Nephron progenitor cell (in vitro differentiated cells): Measurements from ENCODE around the gene TRO.
A peak's percentile ranks its signal among the peaks of the same experiment; 100 is the strongest.

Source experiments
- DNase-seq: peaks from one replicate; pipeline ENCODE4 v3.0.0; 2021
- H3K27ac Mint-ChIP-seq: 2 replicates; pipeline ENCODE4 v1.8.0; 2021; ENCODE audit warnings: mild to moderate bottlenecking, moderate library complexity, mixed read lengths
- H3K27me3 Mint-ChIP-seq: 2 replicates; pipeline ENCODE4 v1.8.0; 2021; ENCODE audit warnings: mild to moderate bottlenecking, low read depth, mixed read lengths; ENCODE audit not compliant: poor library complexity
- H3K36me3 Mint-ChIP-seq: 2 replicates; pipeline ENCODE4 v1.8.0; 2021; ENCODE audit warnings: low read depth, mixed read lengths
- H3K4me1 Mint-ChIP-seq: 2 replicates; pipeline ENCODE4 v1.8.0; 2021; ENCODE audit warnings: mixed read lengths
- H3K4me3 Mint-ChIP-seq: 2 replicates; pipeline ENCODE4 v1.8.0; 2021; ENCODE audit warnings: mild to moderate bottlenecking, moderate library complexity, mixed read lengths
- H3K9me3 Mint-ChIP-seq: 2 replicates; pipeline ENCODE4 v1.8.0; 2021; ENCODE audit warnings: mild to moderate bottlenecking, moderate library complexity, mixed read lengths
- TF ChIP-seq, protein P1 (sequence below): fragments of 200-600 bp; sonication (generic); IDR thresholded peaks from 2 replicates; pipeline ENCODE4 v1.5.0; 2021; ENCODE audit warnings: antibody characterized with exemption

Gene TRO, protein sequence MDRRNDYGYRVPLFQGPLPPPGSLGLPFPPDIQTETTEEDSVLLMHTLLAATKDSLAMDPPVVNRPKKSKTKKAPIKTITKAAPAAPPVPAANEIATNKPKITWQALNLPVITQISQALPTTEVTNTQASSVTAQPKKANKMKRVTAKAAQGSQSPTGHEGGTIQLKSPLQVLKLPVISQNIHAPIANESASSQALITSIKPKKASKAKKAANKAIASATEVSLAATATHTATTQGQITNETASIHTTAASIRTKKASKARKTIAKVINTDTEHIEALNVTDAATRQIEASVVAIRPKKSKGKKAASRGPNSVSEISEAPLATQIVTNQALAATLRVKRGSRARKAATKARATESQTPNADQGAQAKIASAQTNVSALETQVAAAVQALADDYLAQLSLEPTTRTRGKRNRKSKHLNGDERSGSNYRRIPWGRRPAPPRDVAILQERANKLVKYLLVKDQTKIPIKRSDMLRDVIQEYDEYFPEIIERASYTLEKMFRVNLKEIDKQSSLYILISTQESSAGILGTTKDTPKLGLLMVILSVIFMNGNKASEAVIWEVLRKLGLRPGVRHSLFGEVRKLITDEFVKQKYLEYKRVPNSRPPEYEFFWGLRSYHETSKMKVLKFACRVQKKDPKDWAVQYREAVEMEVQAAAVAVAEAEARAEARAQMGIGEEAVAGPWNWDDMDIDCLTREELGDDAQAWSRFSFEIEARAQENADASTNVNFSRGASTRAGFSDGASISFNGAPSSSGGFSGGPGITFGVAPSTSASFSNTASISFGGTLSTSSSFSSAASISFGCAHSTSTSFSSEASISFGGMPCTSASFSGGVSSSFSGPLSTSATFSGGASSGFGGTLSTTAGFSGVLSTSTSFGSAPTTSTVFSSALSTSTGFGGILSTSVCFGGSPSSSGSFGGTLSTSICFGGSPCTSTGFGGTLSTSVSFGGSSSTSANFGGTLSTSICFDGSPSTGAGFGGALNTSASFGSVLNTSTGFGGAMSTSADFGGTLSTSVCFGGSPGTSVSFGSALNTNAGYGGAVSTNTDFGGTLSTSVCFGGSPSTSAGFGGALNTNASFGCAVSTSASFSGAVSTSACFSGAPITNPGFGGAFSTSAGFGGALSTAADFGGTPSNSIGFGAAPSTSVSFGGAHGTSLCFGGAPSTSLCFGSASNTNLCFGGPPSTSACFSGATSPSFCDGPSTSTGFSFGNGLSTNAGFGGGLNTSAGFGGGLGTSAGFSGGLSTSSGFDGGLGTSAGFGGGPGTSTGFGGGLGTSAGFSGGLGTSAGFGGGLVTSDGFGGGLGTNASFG (N-terminal part only)

DNA sequence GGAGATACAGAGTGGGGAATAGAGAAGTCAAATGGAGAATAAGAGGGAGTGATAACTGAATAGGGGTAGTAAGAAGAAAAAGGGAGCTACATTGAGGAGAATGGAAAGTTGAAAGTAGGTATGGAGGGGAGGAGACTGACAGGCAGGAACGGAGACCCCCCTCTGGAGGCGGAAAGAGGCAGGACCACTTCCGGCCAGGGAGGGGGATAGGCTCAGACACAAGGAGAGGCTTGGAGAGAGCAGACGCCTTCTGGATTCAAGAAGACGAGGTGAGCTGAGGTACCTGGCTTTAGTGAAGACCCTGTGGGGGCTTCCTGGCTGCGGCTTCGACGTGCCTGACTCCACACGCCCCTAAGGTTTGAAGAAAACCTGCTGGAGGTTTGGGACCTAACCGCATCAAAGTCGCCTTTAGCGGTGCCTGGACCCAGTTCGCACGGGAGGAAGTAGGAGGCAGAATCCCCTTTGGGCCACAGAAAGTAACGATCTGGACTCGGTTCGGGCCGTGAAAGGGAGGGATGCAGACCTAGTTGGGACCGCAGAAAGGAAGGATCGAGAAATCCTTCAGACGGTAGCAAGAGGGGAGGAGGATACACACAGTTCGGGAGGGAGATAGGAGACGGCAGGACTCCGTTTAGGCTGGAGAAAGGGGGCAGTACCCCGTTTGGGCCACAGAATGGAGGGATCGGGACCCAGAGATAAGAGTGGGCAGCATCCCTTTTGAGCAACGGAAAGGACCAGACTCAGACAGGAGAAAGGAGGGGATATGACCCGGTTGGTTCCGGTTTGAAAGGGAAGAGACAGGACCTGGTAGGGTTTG lies at the start of gene TRO:
TRO (plus strand) TSS at position 215 of the 817 bp plus-strand sequence. CDS start 1,423 bp downstream, outside the sequence.
- peak; percentile 56 for DNase-seq
- H3K27ac Mint-ChIP-seq, result peak within 1 kb of the TSS; percentile 89
- peaks cover 8% of the 10 kb centered on the region for H3K4me1 Mint-ChIP-seq
- H3K27me3 Mint-ChIP-seq, result no peaks in the 10 kb centered on the region
- H3K36me3 Mint-ChIP-seq, result peaks cover 12% of the 10 kb centered on the region
- TF ChIP-seq, protein P1, sequence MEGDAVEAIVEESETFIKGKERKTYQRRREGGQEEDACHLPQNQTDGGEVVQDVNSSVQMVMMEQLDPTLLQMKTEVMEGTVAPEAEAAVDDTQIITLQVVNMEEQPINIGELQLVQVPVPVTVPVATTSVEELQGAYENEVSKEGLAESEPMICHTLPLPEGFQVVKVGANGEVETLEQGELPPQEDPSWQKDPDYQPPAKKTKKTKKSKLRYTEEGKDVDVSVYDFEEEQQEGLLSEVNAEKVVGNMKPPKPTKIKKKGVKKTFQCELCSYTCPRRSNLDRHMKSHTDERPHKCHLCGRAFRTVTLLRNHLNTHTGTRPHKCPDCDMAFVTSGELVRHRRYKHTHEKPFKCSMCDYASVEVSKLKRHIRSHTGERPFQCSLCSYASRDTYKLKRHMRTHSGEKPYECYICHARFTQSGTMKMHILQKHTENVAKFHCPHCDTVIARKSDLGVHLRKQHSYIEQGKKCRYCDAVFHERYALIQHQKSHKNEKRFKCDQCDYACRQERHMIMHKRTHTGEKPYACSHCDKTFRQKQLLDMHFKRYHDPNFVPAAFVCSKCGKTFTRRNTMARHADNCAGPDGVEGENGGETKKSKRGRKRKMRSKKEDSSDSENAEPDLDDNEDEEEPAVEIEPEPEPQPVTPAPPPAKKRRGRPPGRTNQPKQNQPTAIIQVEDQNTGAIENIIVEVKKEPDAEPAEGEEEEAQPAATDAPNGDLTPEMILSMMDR, result peak; percentile 27
- H3K9me3 Mint-ChIP-seq, result peaks cover 67% of the 10 kb centered on the region
- H3K4me3 Mint-ChIP-seq, result peak within 1 kb of the TSS; percentile 97

DNA sequence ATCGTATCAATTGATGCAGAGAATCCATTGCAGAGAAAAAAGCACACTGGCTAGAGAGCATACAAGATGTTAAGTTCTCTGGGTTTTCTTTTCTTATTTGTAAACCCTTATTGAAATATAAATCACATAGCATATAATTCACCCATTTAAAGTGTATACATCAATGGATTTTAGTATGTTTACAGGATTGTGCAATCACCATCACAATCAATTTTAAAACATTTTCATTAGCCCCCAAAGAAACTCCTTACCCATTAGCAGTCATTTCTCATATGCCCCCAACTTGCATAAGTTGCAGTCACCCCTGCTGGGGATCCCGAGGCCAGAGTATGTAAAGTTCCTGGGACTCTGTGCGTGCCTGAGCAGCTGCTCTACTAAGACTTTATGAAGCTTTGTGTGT lies 34.9 kb upstream of the TRO start:
- TF ChIP-seq, protein P1, result no peak
- Mint-ChIP-seq H3K9me3 (peaks cover 71% of the 10 kb centered on the region), H3K36me3 (peaks cover 5% of the 10 kb centered on the region), H3K4me1 (no peaks in the 10 kb centered on the region), H3K27ac (no peak overlapping the region), H3K27me3 (peaks cover 9% of the 10 kb centered on the region), H3K4me3 (no peak overlapping the region)
- DNase-seq, result no peak

GRCh38 chrX:54891573-54891972 lies 29.1 kb upstream of the TRO start:
- Mint-ChIP-seq H3K4me1 (no peaks in the 10 kb centered on the region), H3K4me3 (no peak overlapping the region), H3K36me3 (no peaks in the 10 kb centered on the region), H3K27ac (no peak overlapping the region), H3K27me3 (peaks cover 13% of the 10 kb centered on the region), H3K9me3 (peaks cover 89% of the 10 kb centered on the region)
- TF ChIP-seq, protein P1, result no peak
- DNase-seq, result peak; percentile 3

DNA sequence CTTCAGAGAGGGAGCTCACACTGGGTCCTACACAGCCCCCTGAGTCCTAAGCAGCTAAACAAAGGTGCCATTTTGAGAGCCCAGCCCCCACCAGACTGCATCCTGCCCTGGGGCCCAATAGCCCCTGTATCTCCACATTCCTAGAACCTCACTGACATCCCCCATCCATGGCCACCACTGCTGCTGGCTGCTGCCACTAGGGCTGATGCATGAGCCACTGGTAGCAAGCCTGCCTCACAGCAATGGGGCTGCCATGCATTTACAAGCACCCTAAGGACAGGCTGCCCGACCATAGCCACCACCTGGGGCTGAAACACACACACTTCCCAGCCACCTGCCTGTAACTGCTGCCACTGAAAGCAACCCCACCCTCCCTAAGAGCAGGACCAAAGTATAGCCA lies 26.5 kb upstream of the TRO start:
- Mint-ChIP-seq H3K27me3 (peaks cover 20% of the 10 kb centered on the region), H3K27ac (no peak overlapping the region), H3K9me3 (peaks cover 75% of the 10 kb centered on the region), H3K4me3 (no peak overlapping the region), H3K36me3 (no peaks in the 10 kb centered on the region), H3K4me1 (no peaks in the 10 kb centered on the region)
- DNase-seq, result no peak
- TF ChIP-seq, protein P1, result no peak

DNA sequence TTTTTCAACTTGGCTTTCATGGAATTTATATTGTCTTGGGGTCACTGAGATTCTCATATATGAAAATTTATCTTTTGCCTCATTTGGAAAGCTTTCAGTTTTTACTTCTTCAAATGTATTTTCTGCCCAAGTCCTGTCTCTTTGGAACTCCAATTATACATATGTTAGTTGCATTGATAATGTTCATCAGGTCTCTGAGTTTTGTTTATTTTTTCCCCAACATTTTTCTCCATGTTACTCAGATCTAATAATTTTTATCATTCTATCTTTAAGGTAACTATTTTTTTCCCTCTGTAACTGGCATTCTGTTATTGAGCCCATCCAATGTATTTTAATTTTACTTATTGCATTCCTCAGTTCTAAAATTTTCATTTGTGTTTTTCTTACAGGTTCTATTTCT lies 10.7 kb upstream of the TRO start:
- Mint-ChIP-seq H3K9me3 (peaks cover 46% of the 10 kb centered on the region), H3K27me3 (peaks cover 6% of the 10 kb centered on the region), H3K36me3 (no peaks in the 10 kb centered on the region), H3K4me3 (no peak overlapping the region), H3K27ac (no peak overlapping the region), H3K4me1 (no peaks in the 10 kb centered on the region)
- TF ChIP-seq, protein P1, result no peak
- DNase-seq, result no peak
